Activated CD4-positive, alpha-beta memory T cell treated with anti-CD3 and anti-CD28 coated beads, Interleukin-2, amount 10 ng/mL, durations not matched to agents 7 days and 5 days (primary cell): Measurements from ENCODE around the gene SMYD2. TPM values are rescaled to one million over a fixed set of nuclear protein-coding genes. Genes with fewer than 3 reads are reported as not detected.

Source experiments
- CTCF ChIA-PET: fragments of 350-600 bp; sonication (Branson Sonifier 250); formaldehyde crosslinking; loops from one replicate; lab custom pipeline; 2021; ENCODE audit warnings: antibody characterized with exemption, inconsistent platforms; lab: Charles Lee
- POLR2A ChIA-PET: fragments of 350-600 bp; sonication (Branson Sonifier 250); formaldehyde crosslinking; loops from one replicate; lab custom pipeline; 2021; ENCODE audit warnings: antibody characterized with exemption; lab: Charles Lee
- DNase-seq: peaks from one replicate; pipeline ENCODE4 v3.0.0-alpha.2; 2020
- H3K27ac Mint-ChIP-seq: one replicate; pipeline ENCODE4 v1.8.0; 2021; ENCODE audit warnings: mild to moderate bottlenecking, mixed read lengths
- H3K27me3 Mint-ChIP-seq: one replicate; pipeline ENCODE4 v1.8.0; 2021; ENCODE audit warnings: mixed read lengths
- H3K36me3 Mint-ChIP-seq: one replicate; pipeline ENCODE4 v1.8.0; 2021; ENCODE audit warnings: low read depth, mixed read lengths
- H3K4me1 Mint-ChIP-seq: one replicate; pipeline ENCODE4 v1.8.0; 2021; ENCODE audit warnings: mixed read lengths
- H3K4me3 Mint-ChIP-seq: one replicate; pipeline ENCODE4 v1.8.0; 2021; ENCODE audit warnings: mild to moderate bottlenecking, mixed read lengths
- H3K9me3 Mint-ChIP-seq: one replicate; pipeline ENCODE4 v1.8.0; 2021; ENCODE audit warnings: mixed read lengths
- total RNA-seq, 2 experiments: library from RNA; stranded (reverse); gene quantifications; one replicate each; pipeline ENCODE4 v1.2.3, GENCODE V29; 2021

Gene SMYD2
- total RNA-seq, 2 experiments from 2014 or later = 33.8 to 34.9 TPM

DNA sequence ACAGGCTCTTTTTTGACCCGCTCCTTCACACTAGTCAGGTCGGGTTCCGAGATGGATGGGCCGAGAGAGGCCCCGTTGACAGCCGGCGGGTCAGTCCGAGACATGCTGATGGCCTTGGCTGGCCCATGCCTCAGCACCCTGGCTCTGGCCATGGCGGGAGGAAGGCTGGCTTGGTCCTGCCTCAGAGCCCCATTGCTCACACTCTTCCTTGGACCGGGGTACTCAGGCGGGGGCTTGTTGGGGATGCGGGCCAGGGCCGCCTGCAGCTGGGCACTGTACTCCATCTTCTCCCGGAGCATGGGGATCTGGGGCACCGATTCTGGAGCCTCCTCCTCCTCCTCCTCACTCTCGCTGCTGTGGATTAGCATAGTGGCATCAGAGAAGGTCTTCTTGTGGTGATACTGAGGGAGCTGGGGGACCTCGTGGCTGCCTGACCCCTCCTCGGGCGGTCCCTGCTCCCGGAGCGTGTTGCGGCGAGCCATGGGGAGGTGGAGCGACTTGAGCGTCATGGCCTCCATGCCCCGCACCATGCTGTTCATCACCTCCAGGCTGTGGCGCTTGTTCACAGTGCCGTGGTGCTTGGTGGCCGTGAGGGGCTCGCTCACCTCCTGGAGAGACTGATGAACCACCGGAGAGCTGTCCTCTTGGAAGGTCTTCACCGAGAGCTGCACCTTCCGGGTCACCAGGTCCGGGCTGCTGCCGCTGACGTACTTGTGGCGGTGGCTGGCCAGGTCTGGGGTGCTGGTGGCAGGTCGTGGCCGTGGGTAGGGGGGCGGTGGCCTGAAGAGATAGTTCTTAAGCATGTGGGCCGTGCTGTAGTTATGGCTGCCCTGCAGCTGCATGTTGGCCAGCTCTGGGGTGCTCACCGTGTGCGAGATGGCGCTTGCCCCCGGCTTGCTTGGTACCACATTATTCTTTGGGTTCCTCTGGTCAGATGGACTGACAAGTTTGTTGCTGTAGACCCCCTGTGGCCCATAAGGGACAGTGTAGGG, 102.7 kb downstream of the SMYD2 start:
- Mint-ChIP-seq H3K4me1 (peaks cover 11% of the 10 kb centered on the region), H3K4me3 (no peak overlapping the region), H3K36me3 (no peaks in the 10 kb centered on the region), H3K27me3 (no peaks in the 10 kb centered on the region), H3K9me3 (no peaks in the 10 kb centered on the region), H3K27ac (no peak overlapping the region)
- POLR2A ChIA-PET = no interaction called here
- DNase-seq = no peak
- CTCF ChIA-PET = no interaction called here

DNA sequence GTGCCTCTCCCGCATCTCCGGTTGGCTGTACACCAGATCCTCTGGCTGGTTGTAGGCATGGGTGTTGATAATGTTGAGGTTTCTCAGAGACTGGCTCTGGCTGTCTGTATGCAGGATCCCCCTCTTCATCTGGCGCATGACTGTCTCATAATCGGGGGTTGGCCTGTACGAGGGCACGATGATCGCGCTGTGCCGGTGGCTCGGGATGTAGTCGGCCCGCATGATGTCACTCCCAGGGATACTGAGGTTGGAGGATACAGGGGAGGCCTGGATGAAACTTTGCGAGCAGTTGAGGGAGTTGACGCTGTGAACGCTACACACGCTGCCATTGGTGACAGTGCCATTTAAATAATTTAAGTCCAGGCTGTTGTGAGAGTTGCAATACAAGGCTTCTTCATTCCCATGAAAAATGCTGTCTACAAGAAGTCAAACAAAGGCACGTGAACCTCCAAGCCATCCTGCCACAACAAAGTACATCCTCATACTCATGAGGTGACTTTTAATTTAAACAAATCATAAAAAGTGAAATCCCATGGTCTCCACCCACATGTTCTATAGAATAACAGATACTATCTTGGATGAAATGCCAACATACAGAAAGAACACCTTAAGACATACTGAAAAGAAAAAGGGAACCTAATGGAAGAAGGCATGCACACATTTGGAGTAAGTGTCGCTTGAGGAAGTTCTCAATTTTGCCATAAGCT, 103.6 kb downstream of the SMYD2 start:
- Mint-ChIP-seq H3K4me3 (no peak overlapping the region), H3K36me3 (no peaks in the 10 kb centered on the region), H3K27ac (no peak overlapping the region), H3K9me3 (no peaks in the 10 kb centered on the region), H3K27me3 (no peaks in the 10 kb centered on the region), H3K4me1 (peaks cover 14% of the 10 kb centered on the region)
- ChIA-PET POLR2A (no interaction called here), CTCF (no interaction called here)
- no peak for DNase-seq

GRCh38 chr1:214385428-214385827, 104.5 kb downstream of the SMYD2 start:
- Mint-ChIP-seq H3K4me3 (no peak overlapping the region), H3K4me1 (peaks cover 15% of the 10 kb centered on the region), H3K9me3 (no peaks in the 10 kb centered on the region), H3K27ac (no peak overlapping the region), H3K27me3 (no peaks in the 10 kb centered on the region), H3K36me3 (no peaks in the 10 kb centered on the region)
- DNase-seq = no peak
- ChIA-PET CTCF (no interaction called here), POLR2A (no interaction called here)

GRCh38 chr1:214386333-214386732, 105.4 kb downstream of the SMYD2 start:
- Mint-ChIP-seq H3K4me3 (no peak overlapping the region), H3K27ac (no peak overlapping the region), H3K36me3 (no peaks in the 10 kb centered on the region), H3K4me1 (peaks cover 15% of the 10 kb centered on the region), H3K27me3 (no peaks in the 10 kb centered on the region), H3K9me3 (no peaks in the 10 kb centered on the region)
- ChIA-PET CTCF (interaction anchor here (0.6 kb wide), 1 partner anchor 394 kb away, joined by 5 read pairs; no protein-coding TSS in a partner anchor), POLR2A (no interaction called here)
- no peak for DNase-seq
